Measurements from ENCODE around the gene LRRC8C.

DNA sequence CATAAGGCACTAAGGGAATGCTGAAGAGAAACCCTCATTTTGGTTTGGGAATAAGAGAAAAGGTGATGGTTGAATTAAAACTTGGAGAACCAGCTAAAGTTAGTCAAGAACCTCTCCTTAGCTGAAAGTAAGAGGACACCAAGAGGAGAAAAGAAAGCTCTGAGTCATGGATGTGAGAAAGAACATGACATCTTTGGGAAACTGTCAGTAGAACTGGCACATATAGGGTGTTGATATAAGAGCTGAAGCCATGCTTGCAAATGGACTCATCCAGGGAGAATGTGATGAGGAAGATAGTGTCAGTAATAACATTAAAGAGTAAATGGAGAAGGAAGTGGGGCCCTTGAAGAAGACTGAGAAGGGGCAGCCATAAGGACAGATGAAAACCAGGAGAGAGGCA, 54.3 kb downstream of the LRRC8C start:
- TF ChIP-seq CTCF (IDR thresholded peaks at IDR 0.05; ENCODE audit: insufficient read depth, low read length, poor library complexity, severe bottlenecking) (no peak), EZH2phosphoT487 (conservative IDR thresholded peaks at IDR 0.05; ENCODE audit: low read length) (no peak)
